Urothelium cell line (cell line): ENCODE results near the gene ACACA.

Experiments
- DNase-seq: peaks from one replicate; pipeline ENCODE4 v3.0.0; 2011; ENCODE audit warnings: low spot score, mixed read lengths
- FAIRE-seq: peaks from 2 replicates; lab custom pipeline; 2011; peaks lifted over from hg19 to GRCh38; lab: Jason Lieb, UNC

ACACA gene

DNA sequence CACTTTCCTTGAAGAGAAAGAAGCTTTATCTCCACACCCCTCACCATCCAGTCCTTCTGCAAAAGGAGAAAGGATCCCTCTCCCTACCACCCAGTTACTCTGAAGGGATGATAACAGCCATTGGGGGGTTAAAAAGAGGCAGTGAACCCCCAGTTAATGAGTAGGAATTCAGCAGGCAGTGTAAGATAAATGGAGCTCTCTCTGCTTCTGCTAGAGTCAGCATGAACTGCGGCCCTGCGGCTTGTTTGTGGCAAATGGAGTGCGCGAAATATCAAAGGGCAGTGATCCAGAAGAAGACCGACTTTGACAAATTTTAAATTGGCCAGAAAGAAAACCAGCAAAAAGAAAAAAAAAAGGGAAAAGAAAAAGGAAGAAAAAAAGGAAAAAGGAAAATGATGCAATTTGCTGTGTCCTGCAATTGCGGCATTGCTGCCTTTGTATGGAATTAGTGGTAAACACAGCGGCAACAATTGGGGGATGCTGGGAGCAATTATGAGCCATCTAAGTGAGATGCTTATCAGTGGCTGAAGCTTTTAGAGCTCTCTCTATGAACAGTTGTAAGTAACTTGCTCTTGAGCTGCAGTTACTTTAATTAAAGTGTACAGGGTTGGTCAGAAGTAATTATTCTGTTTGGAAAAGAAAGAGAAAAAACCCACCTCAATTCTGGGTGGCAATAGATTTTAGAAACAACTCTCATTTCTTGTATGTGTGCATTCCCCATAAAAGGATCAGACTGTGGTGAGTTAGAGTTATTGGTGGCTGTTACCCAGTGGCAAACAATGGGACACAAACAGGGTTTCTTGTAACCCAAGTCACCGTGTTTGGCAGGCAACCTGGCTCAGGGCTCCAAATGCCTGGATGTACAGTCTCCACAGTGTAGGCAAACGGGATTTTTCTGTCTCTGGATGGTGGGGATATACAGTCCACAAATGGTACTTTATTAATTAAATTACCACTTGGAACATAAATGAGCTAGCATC lies 296.6 kb downstream of the ACACA start:
- no peak for FAIRE-seq
- no peak for DNase-seq

- FAIRE-seq = no peak
- DNase-seq = no peak
Observed at GRCh38 chr17:37109106-37109505, 297.5 kb downstream of the ACACA start.

- FAIRE-seq (no peak), DNase-seq (no peak)
Observed at GRCh38 chr17:37107406-37108083, 299.1 kb downstream of the ACACA start.

DNA sequence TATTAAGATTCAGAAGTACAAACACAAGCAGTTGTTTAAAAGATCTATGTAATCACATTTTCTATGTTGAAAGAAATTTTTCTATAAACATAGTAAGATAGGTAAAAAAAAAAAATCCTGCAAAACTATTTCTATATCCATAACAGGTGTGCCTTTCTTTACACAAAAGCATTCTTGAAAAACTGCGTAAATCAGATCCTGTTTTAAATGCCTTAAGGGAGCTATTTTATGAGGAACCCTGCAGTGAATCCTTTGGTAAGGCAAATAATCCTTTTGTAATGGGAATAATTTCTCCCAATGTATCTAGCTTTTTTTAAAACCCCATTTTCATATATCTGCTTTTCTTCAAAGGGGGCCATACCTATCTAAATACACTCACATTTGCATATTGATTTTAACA lies 300.6 kb downstream of the ACACA start:
- no peak for FAIRE-seq
- DNase-seq = no peak

- no peak for FAIRE-seq
- DNase-seq = no peak
Observed at GRCh38 chr17:37103231-37103630, 303.4 kb downstream of the ACACA start.

DNA sequence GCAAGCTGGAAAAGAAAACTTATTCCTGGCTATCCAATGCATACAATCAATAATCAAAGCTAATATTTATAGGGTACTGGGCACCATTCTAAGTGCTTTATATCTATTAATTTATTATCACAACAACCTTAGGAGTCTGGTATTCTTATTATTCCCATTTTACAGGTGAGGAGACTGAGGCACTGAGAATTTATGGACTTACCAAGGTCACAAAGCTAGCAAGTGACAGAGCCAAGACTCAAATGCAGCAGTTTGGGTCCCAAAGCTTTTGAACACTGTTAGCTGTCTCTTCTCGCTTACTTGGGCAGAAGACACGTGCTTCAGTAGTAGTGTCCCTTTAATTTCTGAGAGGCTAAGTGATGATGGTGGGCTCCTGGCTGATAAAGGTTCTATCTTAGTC lies 305.3 kb downstream of the ACACA start:
- DNase-seq = no peak
- FAIRE-seq = no peak

- DNase-seq = no peak
- FAIRE-seq = no peak
Observed at GRCh38 chr17:37100231-37100630, 306.4 kb downstream of the ACACA start.

- DNase-seq (no peak), FAIRE-seq (no peak)
Observed at GRCh38 chr17:37098910-37099664, 307.5 kb downstream of the ACACA start.

- DNase-seq = no peak
- FAIRE-seq = no peak
Observed at GRCh38 chr17:37098152-37098551, 308.5 kb downstream of the ACACA start.

DNA sequence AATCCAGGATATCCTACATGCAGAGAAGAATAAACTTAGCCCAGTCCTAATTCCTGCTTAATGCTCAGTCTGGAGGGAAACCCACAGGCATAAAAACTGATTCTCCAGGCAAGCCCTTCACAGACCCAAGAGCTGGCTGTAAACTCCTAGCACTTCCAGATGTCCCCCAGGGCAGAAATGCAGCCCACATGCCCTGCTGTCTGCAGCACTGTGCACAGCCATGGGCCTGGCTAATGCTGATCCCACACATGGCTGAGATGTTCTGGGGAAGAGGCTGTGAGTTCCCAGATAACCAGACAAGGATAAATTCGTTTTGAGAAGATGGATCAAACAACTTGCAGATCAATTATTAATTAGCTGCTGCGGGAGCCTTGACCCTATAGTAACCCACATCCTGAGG lies 309.5 kb downstream of the ACACA start:
- no peak for FAIRE-seq

GRCh38 chr17:37096071-37096470 lies 310.6 kb downstream of the ACACA start:
- no peak for DNase-seq
- FAIRE-seq = no peak

More for the DNA sequence above, 309.5 kb downstream of the ACACA start:
- no peak for DNase-seq

DNA sequence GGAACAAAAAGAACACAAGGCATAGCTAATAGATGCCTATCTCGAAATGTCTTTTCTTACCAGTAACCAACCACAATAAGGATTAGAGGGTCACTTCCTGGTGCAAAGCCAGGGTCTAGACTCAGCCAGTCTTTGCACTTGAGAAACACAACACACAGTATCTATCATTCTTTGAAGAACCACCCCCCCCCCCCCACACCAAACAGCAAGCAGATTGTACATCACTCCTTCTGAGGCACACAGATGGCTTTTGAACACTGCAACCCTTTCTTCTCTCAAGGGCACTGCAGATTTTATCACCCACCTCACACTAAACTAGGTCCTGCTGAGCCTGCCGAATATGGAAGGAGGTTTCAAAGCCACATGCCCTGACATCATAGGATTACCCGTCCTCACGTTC lies 312.2 kb downstream of the ACACA start:
- FAIRE-seq (no peak), DNase-seq (no peak)

GRCh38 chr17:37092701-37093100 lies 313.9 kb downstream of the ACACA start:
- FAIRE-seq = no peak

GRCh38 chr17:37092071-37092470 lies 314.6 kb downstream of the ACACA start:
- no peak for FAIRE-seq
- peak; percentile 46 for DNase-seq

More at GRCh38 chr17:37092701-37093100, 313.9 kb downstream of the ACACA start:
- DNase-seq = no peak

- no peak for FAIRE-seq
- no peak for DNase-seq
Observed at GRCh38 chr17:37090941-37091340, 315.7 kb downstream of the ACACA start.

- no peak for DNase-seq
- FAIRE-seq = no peak
Observed at GRCh38 chr17:37089956-37090355, 316.7 kb downstream of the ACACA start.

DNA sequence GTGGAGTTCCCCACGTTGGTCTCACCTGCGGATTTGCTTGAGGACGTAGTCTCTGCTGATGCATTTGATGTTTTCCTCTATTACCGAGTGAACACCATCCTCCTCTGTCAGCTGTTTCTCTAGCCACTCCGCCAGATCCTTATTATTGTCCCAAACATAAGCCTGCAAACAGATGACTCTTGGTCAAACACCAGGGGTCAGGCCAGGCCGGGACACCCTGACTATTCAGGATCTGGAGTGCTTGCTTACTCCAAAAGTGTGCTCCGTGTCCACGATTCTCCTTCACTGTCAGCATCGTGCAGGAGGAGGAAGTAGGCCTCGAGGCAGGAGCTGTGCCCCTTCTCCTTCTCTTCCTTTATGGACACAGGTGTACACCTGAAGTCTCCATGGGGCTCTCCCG lies 317.7 kb downstream of the ACACA start:
- no peak for FAIRE-seq
- DNase-seq = no peak

DNA sequence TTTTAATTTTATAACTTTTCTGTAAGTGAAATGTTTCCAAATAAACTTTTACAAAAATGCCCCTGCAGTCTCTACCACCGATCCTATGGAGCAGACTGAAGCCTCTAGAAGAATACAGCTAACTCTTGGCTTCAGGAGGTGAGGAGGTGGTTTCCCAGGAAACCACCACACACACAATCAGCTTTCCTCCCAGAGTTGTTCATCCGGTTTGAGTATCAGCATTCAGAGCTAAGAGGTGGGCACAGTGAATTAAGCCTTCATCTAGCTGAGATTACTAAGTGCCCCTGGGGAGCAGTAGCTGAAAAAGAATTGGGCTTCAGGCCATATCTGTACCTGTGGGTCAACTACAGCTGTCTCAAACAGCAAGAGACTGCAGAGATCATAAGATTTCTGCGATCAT lies 318.2 kb downstream of the ACACA start:
- FAIRE-seq = no peak

GRCh38 chr17:37087683-37088082 lies 319.0 kb downstream of the ACACA start:
- FAIRE-seq = no peak
- DNase-seq = no peak

More for the DNA sequence above, 318.2 kb downstream of the ACACA start:
- no peak for DNase-seq

GRCh38 chr17:37086948-37087347 lies 319.7 kb downstream of the ACACA start:
- FAIRE-seq (no peak), DNase-seq (no peak)

- DNase-seq = no peak
- no peak for FAIRE-seq
Observed at GRCh38 chr17:37086334-37086733, 320.3 kb downstream of the ACACA start.
